Gastrocnemius medialis (tissue), 4 donors: ENCODE results near the gene C17orf114.

Experiments
- CTCF ChIP-seq, 5 experiments: fragments of 450-650 bp in 3 of 5; fragments of 200-600 bp in 2 of 5; sonication (generic) in 2 of 5; IDR thresholded peaks in 4 of 5; conservative IDR thresholded peaks in 1 of 5; 1 replicate in 4 of 5; 2 replicates in 1 of 5; pipeline ENCODE4 v1.5.1; 2016 to 2019; ENCODE audit warnings: antibody characterized with exemption in 5 of 5, mild to moderate bottlenecking in 3 of 5, moderate library complexity in 3 of 5
- POLR2A ChIP-seq, 2 donors: fragments of 450-650 bp; IDR thresholded peaks; one replicate each; pipeline ENCODE4 v1.6.1; 2017; ENCODE audit warnings: antibody characterized with exemption in 2 of 2, mild to moderate bottlenecking in 2 of 2, moderate library complexity in 2 of 2

GRCh38 chr17:4769628-4770027, 32.5 kb downstream of the C17orf114 start:
- TF ChIP-seq CTCF (IDR thresholded peaks at IDR 0.05 in 4 of 5, conservative IDR thresholded peaks at IDR 0.05 in 1 of 5) (no peak), POLR2A (IDR thresholded peaks at IDR 0.05) (no peak)
